ENCODE data around the gene SPTB. TPM values are rescaled to one million over a fixed set of nuclear protein-coding genes. Genes with fewer than 3 reads are reported as not detected.

SPTB gene
- total RNA-seq, 1 experiment from 2014 or later: 2.3 TPM

- no peak overlapping the region; a peak in 1 of 7 replicates for H3K27ac Mint-ChIP-seq
Measured at GRCh38 chr14:64806862-64807495, 72.7 kb downstream of the SPTB start.

More at GRCh38 chr14:64806862-64807495, 72.7 kb downstream of the SPTB start:
- Histone ChIP-seq H3K14ac (ENCODE audit: insufficient read depth, low read length) (no peak overlapping the region), H3K4me2 (ENCODE audit: insufficient read depth, insufficient read length, low read length) (no peak overlapping the region), H3K23ac (ENCODE audit: insufficient read length, low read depth, low read length) (no peak overlapping the region), H3K23me2 (ENCODE audit: insufficient read length, low read depth, low read length, poor library complexity, severe bottlenecking) (no peaks in the 10 kb centered on the region), H3K56ac (ENCODE audit: insufficient read length, low read depth, low read length) (no peak overlapping the region), H3K27ac (ENCODE audit: insufficient read length, low read depth, low read length) (no peak overlapping the region), H3K79me2 (ENCODE audit: insufficient read depth, low read length) (no peaks in the 10 kb centered on the region), H3T11ph (ENCODE audit: low read length) (no peak overlapping the region), H3K18ac (ENCODE audit: insufficient read length, low read depth, low read length) (no peak overlapping the region), H2AFZ (ENCODE audit: low read length) (no peak overlapping the region), H3K79me1 (ENCODE audit: insufficient read depth, low read depth, low read length, poor library complexity, severe bottlenecking) (no peaks in the 10 kb centered on the region), H4K91ac (ENCODE audit: insufficient read length, low read depth, low read length) (no peak overlapping the region), H2AK5ac (ENCODE audit: insufficient read length, low read length) (no peak overlapping the region), H4K20me1 (ENCODE audit: control insufficient read depth, insufficient read depth, insufficient read length) (no peaks in the 10 kb centered on the region), H2BK12ac (ENCODE audit: insufficient read length, low read depth, low read length) (no peak overlapping the region), H2BK15ac (ENCODE audit: low read depth, low read length) (no peak overlapping the region), H2BK5ac (ENCODE audit: insufficient read length, low read length) (no peak overlapping the region), H4K5ac (ENCODE audit: insufficient read length, low read depth, low read length) (no peak overlapping the region), H3K27me3 (ENCODE audit: insufficient read depth, low read length) (no peaks in the 10 kb centered on the region), H2BK20ac (ENCODE audit: low read depth, low read length, poor library complexity, severe bottlenecking) (no peak overlapping the region), H3K4me1 (ENCODE audit: insufficient read depth, low read length) (no peaks in the 10 kb centered on the region; the same call in 1 of the 2 replicates), H4K8ac (replicated peaks; ENCODE audit: insufficient read length, low read depth, low read length) (no peak overlapping the region), H3K4ac (ENCODE audit: low read depth, low read length) (no peak overlapping the region), H3K9ac (ENCODE audit: extremely low read depth, insufficient read length, low read length) (no peak overlapping the region), H2BK120ac (ENCODE audit: low read depth, low read length, poor library complexity, severe bottlenecking) (no peak overlapping the region), H3K9me3 (ENCODE audit: control insufficient read depth, low read depth, low read length) (no peaks in the 10 kb centered on the region)
- H3K4me1 Mint-ChIP-seq: peaks cover 4 to 10% of the 10 kb centered on the region in 2 experiments
- TF ChIP-seq CTCF (conservative IDR thresholded peaks at IDR 0.05): no peak
- H3K9me3 Mint-ChIP-seq: no peaks in the 10 kb centered on the region
- no peaks in the 10 kb centered on the region for H3K36me3 Mint-ChIP-seq (ENCODE audit: insufficient read depth in 1 of 3, low read depth in 3 of 3)
- WGBS (ENCODE audit: extremely low coverage, insufficient read length, low lambda C conversion rate): no CpG with 5 or more reads among the region's 6 CpGs
- H3K4me3 Mint-ChIP-seq: no peak overlapping the region
- H3K27me3 Mint-ChIP-seq (ENCODE audit: low read depth): no peaks in the 10 kb centered on the region
- no peak for DNase-seq
